BJ (cell line): ENCODE results near the gene LBX1. TPM values are rescaled to one million over a fixed set of nuclear protein-coding genes. Genes with fewer than 3 reads are reported as not detected.

Experiments used
- CTCF ChIA-PET: fragments of 350-600 bp; formaldehyde crosslinking; extraction: SDS; loops from one replicate; lab custom pipeline; 2021; ENCODE audit warnings: antibody characterized with exemption, inconsistent platforms; lab: Yijun Ruan, JAX
- POLR2A ChIA-PET: fragments of 300-600 bp; sonication (Branson Sonifier 250); formaldehyde crosslinking; extraction: SDS; loops from one replicate; lab custom pipeline; 2021; ENCODE audit warnings: antibody characterized with exemption; lab: Charles Lee
- DNase-seq: peaks from one replicate; pipeline ENCODE4 v3.0.0-alpha.2; 2011; ENCODE audit warnings: low read depth
- H3K27me3 ChIP-seq: 2 replicates; pipeline ENCODE4 v1.6.0; 2011; ENCODE audit warnings: low read length; ENCODE audit not compliant: control insufficient read depth, insufficient read depth
- H3K36me3 ChIP-seq: 2 replicates; pipeline ENCODE4 v1.5.1; 2011; ENCODE audit warnings: low read length; ENCODE audit not compliant: control insufficient read depth, insufficient read depth
- H3K4me3 ChIP-seq: 2 replicates; pipeline ENCODE4 v1.5.1; 2011; ENCODE audit warnings: low read depth, mild to moderate bottlenecking, control low read depth, low read length
- polyA plus RNA-seq: library from polyadenylated mRNA; depleted of rRNA; stranded (reverse); fragments of >200 nt; gene quantifications from 2 replicates; pipeline ENCODE4 v1.2.3, GENCODE V29; 2011
- TF ChIP-seq, protein P1 (sequence below): IDR thresholded peaks from 2 replicates; pipeline ENCODE4 v1.5.1; 2011; ENCODE audit warnings: low read depth, mild to moderate bottlenecking, control low read depth, inconsistent platforms, low read length, moderate library complexity; ENCODE audit not compliant: insufficient read depth

The LBX1 gene
- polyA plus RNA-seq, 1 experiment: not detected

DNA sequence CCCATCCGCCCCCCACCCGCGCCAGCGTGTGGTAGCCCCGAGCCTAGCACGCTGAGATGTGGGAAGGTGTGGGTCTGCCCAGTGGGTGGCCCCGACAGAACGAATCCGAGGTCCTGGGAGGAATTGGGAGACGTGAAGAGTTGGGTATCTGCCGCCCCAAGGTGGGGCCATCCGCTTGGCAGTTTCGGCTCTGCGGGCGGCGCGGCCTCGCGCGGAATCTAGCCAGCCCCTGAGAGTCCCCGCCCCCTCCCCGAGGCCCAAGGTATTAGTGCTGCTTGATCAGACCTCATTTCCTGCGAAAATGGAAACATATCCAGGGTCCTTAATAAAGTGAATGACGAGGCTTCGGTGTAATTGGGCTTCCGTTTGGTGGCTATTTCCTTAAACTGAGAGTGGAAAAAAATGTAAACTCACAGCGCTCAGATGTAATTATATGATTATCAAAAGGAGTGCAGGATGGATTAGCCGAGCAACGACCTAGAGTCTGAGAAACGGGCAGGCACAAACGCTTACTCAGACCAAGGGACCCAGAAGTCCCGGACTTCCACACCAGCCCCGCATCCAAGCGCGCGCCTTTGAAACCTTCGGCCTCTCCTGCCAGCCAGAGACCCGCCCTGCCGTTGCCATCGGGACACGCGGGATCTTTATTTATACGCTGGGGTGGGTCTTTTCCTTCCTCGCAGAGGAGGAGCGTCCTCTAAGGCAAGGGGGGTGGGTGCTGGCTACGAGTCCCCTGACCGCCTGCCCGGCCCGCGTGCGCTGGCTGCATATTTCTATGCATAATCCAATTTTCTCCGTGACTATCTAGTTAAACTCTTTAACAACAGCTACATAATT, 12.8 kb downstream of the LBX1 start:
- TF ChIP-seq, protein P1, sequence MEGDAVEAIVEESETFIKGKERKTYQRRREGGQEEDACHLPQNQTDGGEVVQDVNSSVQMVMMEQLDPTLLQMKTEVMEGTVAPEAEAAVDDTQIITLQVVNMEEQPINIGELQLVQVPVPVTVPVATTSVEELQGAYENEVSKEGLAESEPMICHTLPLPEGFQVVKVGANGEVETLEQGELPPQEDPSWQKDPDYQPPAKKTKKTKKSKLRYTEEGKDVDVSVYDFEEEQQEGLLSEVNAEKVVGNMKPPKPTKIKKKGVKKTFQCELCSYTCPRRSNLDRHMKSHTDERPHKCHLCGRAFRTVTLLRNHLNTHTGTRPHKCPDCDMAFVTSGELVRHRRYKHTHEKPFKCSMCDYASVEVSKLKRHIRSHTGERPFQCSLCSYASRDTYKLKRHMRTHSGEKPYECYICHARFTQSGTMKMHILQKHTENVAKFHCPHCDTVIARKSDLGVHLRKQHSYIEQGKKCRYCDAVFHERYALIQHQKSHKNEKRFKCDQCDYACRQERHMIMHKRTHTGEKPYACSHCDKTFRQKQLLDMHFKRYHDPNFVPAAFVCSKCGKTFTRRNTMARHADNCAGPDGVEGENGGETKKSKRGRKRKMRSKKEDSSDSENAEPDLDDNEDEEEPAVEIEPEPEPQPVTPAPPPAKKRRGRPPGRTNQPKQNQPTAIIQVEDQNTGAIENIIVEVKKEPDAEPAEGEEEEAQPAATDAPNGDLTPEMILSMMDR: no peak
- peaks cover 61% of the 10 kb centered on the region for H3K27me3 ChIP-seq
- no peaks in the 10 kb centered on the region for H3K36me3 ChIP-seq
- no peak for DNase-seq
- ChIA-PET POLR2A (no interaction called here), CTCF (interaction anchor here (1.1 to 7.5 kb wide), 9 partner anchors 10 to 566 kb away, joined by 4 to 115 read pairs (median 17); partner anchors contain the start of gene NPM3)
- H3K4me3 ChIP-seq: no peak overlapping the region

GRCh38 chr10:101215397-101216206, 13.7 kb downstream of the LBX1 start:
- DNase-seq: no peak
- no peaks in the 10 kb centered on the region for H3K36me3 ChIP-seq
- H3K27me3 ChIP-seq: peaks cover 55% of the 10 kb centered on the region
- CTCF ChIA-PET: interaction anchor here (0.8 to 7.5 kb wide), 21 partner anchors 8 to 567 kb away, joined by 3 to 115 read pairs (median 13); partner anchors contain the start of gene NPM3
- TF ChIP-seq, protein P1: no peak
- POLR2A ChIA-PET: no interaction called here
- H3K4me3 ChIP-seq: no peak overlapping the region

- Histone ChIP-seq H3K36me3 (no peaks in the 10 kb centered on the region), H3K4me3 (no peak overlapping the region), H3K27me3 (peaks cover 48% of the 10 kb centered on the region)
- TF ChIP-seq, protein P1: peak; percentile 93
- no peak for DNase-seq
- POLR2A ChIA-PET: no interaction called here
- CTCF ChIA-PET: interaction anchor here (0.6 to 7.5 kb wide), 67 partner anchors 9 to 874 kb away, joined by 3 to 115 read pairs (median 5); partner anchors contain the start of genes DPCD, LBX1, NPM3 and POLL
Observed at GRCh38 chr10:101214446-101215396, 14.5 kb downstream of the LBX1 start.

DNA sequence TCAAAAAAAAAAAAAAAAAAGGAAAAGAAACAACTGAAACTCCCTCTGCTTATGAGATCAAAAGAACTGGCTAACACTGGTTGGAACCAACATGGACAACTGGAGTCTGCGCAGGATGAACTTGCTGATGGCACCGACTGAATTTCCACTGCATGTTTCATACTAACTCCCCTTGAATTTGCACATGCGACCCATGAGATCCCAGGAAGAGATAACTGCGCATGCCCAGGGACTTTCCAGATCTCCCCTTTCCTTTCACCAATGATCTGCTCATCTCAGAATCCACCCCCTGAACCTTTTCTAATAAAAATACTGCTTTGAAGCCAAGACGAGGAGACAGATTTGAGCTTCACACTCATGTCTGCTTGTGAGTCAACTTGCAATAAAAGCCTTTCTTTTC, 20.7 kb downstream of the LBX1 start:
- Histone ChIP-seq H3K27me3 (peaks cover 20% of the 10 kb centered on the region), H3K36me3 (no peaks in the 10 kb centered on the region), H3K4me3 (no peak overlapping the region)
- no peak for DNase-seq
- POLR2A ChIA-PET: no interaction called here
- CTCF ChIA-PET: interaction anchor here (0.9 kb wide), 1 partner anchor 573 kb away, joined by 5 read pairs; no protein-coding TSS in a partner anchor
- TF ChIP-seq, protein P1: no peak
